H9 (cell line): Measurements from ENCODE around the gene KIF6. TPM values are rescaled to one million over a fixed set of nuclear protein-coding genes. Genes with fewer than 3 reads are reported as not detected.

Experiments
- DNase-seq: peaks from one replicate; pipeline ENCODE4 v3.0.0-alpha.2; 2017
- H2AFZ ChIP-seq: one replicate; pipeline ENCODE4 v1.6.1; 2013; ENCODE audit warnings: mild to moderate bottlenecking, low read length, control low read depth, moderate library complexity
- H2AK5ac ChIP-seq: 2 replicates; pipeline ENCODE4 v1.6.1; 2013; ENCODE audit warnings: low read length, control low read depth, mixed read lengths; ENCODE audit not compliant: insufficient read length
- H2BK120ac ChIP-seq: one replicate; pipeline ENCODE4 v1.6.1; 2013; ENCODE audit warnings: low read depth, mild to moderate bottlenecking, low read length, control low read depth, inconsistent platforms; ENCODE audit not compliant: poor library complexity, severe bottlenecking
- H2BK12ac ChIP-seq: 2 replicates; pipeline ENCODE4 v1.6.1; 2013; ENCODE audit warnings: low read length, control low read depth, mixed read lengths, low read depth; ENCODE audit not compliant: insufficient read length
- H2BK15ac ChIP-seq: 2 replicates; pipeline ENCODE4 v1.6.1; 2013; ENCODE audit warnings: low read depth, low read length, control low read depth
- H2BK20ac ChIP-seq: one replicate; pipeline ENCODE4 v1.6.1; 2013; ENCODE audit warnings: low read depth, mild to moderate bottlenecking, low read length, control low read depth, inconsistent platforms; ENCODE audit not compliant: poor library complexity, severe bottlenecking
- H2BK5ac ChIP-seq: 2 replicates; pipeline ENCODE4 v1.6.1; 2013; ENCODE audit warnings: low read length, control low read depth, mixed read lengths; ENCODE audit not compliant: insufficient read length
- H3K14ac ChIP-seq: 2 replicates; pipeline ENCODE4 v1.6.1; 2013; ENCODE audit warnings: low read length, control low read depth; ENCODE audit not compliant: insufficient read depth
- H3K18ac ChIP-seq: 2 replicates; pipeline ENCODE4 v1.6.1; 2013; ENCODE audit warnings: low read depth, mild to moderate bottlenecking, mixed read lengths, low read length, control low read depth; ENCODE audit not compliant: insufficient read length
- H3K23ac ChIP-seq: 2 replicates; pipeline ENCODE4 v1.6.1; 2013; ENCODE audit warnings: low read length, control low read depth, mixed read lengths, low read depth; ENCODE audit not compliant: insufficient read length
- H3K23me2 ChIP-seq: 2 replicates; pipeline ENCODE4 v1.6.1; 2013; ENCODE audit warnings: low read depth, mild to moderate bottlenecking, mixed read lengths, low read length, control low read depth; ENCODE audit not compliant: insufficient read length, poor library complexity, severe bottlenecking
- H3K27ac ChIP-seq: 2 replicates; pipeline ENCODE4 v1.5.1; 2013; ENCODE audit warnings: low read length, control low read depth, mixed read lengths, low read depth; ENCODE audit not compliant: insufficient read length
- H3K27me3 ChIP-seq: 2 replicates; pipeline ENCODE4 v1.6.1; 2013; ENCODE audit warnings: low read length, control low read depth, inconsistent platforms; ENCODE audit not compliant: insufficient read depth
- H3K4ac ChIP-seq: 2 replicates; pipeline ENCODE4 v1.6.1; 2013; ENCODE audit warnings: low read depth, mild to moderate bottlenecking, control low read depth, inconsistent platforms, low read length, moderate library complexity
- H3K4me1 ChIP-seq: 2 replicates; pipeline ENCODE4 v1.6.1; 2013; ENCODE audit warnings: low read length, control low read depth, inconsistent platforms; ENCODE audit not compliant: insufficient read depth
- H3K4me2 ChIP-seq: 2 replicates; pipeline ENCODE4 v1.6.1; 2013; ENCODE audit warnings: low read length, control low read depth, mixed read lengths; ENCODE audit not compliant: insufficient read length, insufficient read depth
- H3K56ac ChIP-seq: 2 replicates; pipeline ENCODE4 v1.6.1; 2013; ENCODE audit warnings: low read depth, mild to moderate bottlenecking, mixed read lengths, low read length, control low read depth; ENCODE audit not compliant: insufficient read length
- H3K79me1 ChIP-seq: 2 replicates; pipeline ENCODE4 v1.6.1; 2013; ENCODE audit warnings: low read depth, mild to moderate bottlenecking, moderate library complexity, low read length, control low read depth, inconsistent platforms; ENCODE audit not compliant: insufficient read depth, poor library complexity, severe bottlenecking
- H3K79me2 ChIP-seq: 2 replicates; pipeline ENCODE4 v1.6.1; 2013; ENCODE audit warnings: low read length, control low read depth, inconsistent platforms; ENCODE audit not compliant: insufficient read depth
- H3K9ac ChIP-seq: 2 replicates; pipeline ENCODE4 v1.6.1; 2013; ENCODE audit warnings: low read length, control low read depth, mixed read lengths; ENCODE audit not compliant: insufficient read length; ENCODE audit errors: extremely low read depth
- H3K9me3 ChIP-seq: one replicate; pipeline ENCODE4 v1.6.1; 2013; ENCODE audit warnings: low read depth, low read length, inconsistent platforms; ENCODE audit not compliant: control insufficient read depth
- H3T11ph ChIP-seq: one replicate; pipeline ENCODE4 v1.6.1; 2013; ENCODE audit warnings: mild to moderate bottlenecking, low read length, control low read depth, inconsistent platforms
- H4K20me1 ChIP-seq: one replicate; pipeline ENCODE4 v1.6.1; 2013; ENCODE audit not compliant: control insufficient read depth, insufficient read length, insufficient read depth
- H4K5ac ChIP-seq: 2 replicates; pipeline ENCODE4 v1.6.1; 2013; ENCODE audit warnings: low read depth, mild to moderate bottlenecking, mixed read lengths, low read length, control low read depth; ENCODE audit not compliant: insufficient read length
- H4K8ac ChIP-seq: replicated peaks from 2 replicates; pipeline ENCODE4 v1.6.1; 2013; ENCODE audit warnings: low read length, control low read depth, mixed read lengths, low read depth; ENCODE audit not compliant: insufficient read length
- H4K91ac ChIP-seq: 2 replicates; pipeline ENCODE4 v1.6.1; 2013; ENCODE audit warnings: low read depth, mild to moderate bottlenecking, moderate library complexity, mixed read lengths, low read length, control low read depth; ENCODE audit not compliant: insufficient read length
- H3K27ac Mint-ChIP-seq, 3 experiments: 2 replicates in 2 of 3; 3 replicates in 1 of 3; pipeline ENCODE4 v1.8.0; 2020 to 2021; ENCODE audit warnings: mixed read lengths in 3 of 3, mild to moderate bottlenecking in 1 of 3, moderate library complexity in 1 of 3
- H3K27me3 Mint-ChIP-seq: 2 replicates; pipeline ENCODE4 v1.8.0; 2021; ENCODE audit warnings: low read depth, mild to moderate bottlenecking, moderate library complexity, mixed read lengths
- H3K36me3 Mint-ChIP-seq, 3 experiments: 2 replicates in 2 of 3; 3 replicates in 1 of 3; pipeline ENCODE4 v1.8.0; 2020 to 2021; ENCODE audit warnings: low read depth in 3 of 3, mixed read lengths in 3 of 3; ENCODE audit not compliant: insufficient read depth in 1 of 3
- H3K4me1 Mint-ChIP-seq, 2 experiments: 2 replicates each; pipeline ENCODE4 v1.8.0; 2020; ENCODE audit warnings: mixed read lengths in 2 of 2
- H3K4me3 Mint-ChIP-seq, 2 experiments: 2 replicates in 1 of 2; 3 replicates in 1 of 2; pipeline ENCODE4 v1.8.0; 2020 to 2021; ENCODE audit warnings: mild to moderate bottlenecking in 2 of 2, mixed read lengths in 2 of 2, moderate library complexity in 1 of 2
- H3K9me3 Mint-ChIP-seq, 2 experiments: 2 replicates in 1 of 2; 3 replicates in 1 of 2; pipeline ENCODE4 v1.8.0; 2020; ENCODE audit warnings: mild to moderate bottlenecking in 2 of 2, mixed read lengths in 2 of 2, moderate library complexity in 1 of 2
- CTCF ChIP-seq: fragments of 200-600 bp; sonication (generic); conservative IDR thresholded peaks from 3 replicates; pipeline ENCODE4 v1.8.0; 2021; ENCODE audit warnings: antibody characterized with exemption, mild to moderate bottlenecking
- WGBS: extraction: QIAGEN DNeasy Blood & Tissue Kit; methylation state at CpG from one replicate; pipeline ENCODE4 v1.1.7; 2013; ENCODE audit warnings: missing lambda C conversion rate, low lambda C conversion rate, mixed read lengths; ENCODE audit not compliant: insufficient read length; ENCODE audit errors: extremely low coverage; 5-methylcytosine and 5-hydroxymethylcytosine counted together
- total RNA-seq: library from RNA; stranded (reverse); gene quantifications from 2 replicates; pipeline ENCODE4 v1.2.1, GENCODE V29; 2021

KIF6 gene
- total RNA-seq, 1 experiment from 2014 or later, result 0.63 TPM

- H3K56ac ChIP-seq, result no peak overlapping the region
- Mint-ChIP-seq H3K27me3 (no peaks in the 10 kb centered on the region; the same call in 1 of the 2 replicates), H3K9me3 (no peaks in the 10 kb centered on the region; a peak in 1 of 5 replicates), H3K4me3 (no peak overlapping the region), H3K27ac (no peak overlapping the region), H3K36me3 (no peaks in the 10 kb centered on the region), H3K4me1 (no peaks in the 10 kb centered on the region)
- no peaks in the 10 kb centered on the region; the same call in 1 of the 2 replicates for H3K4me1 ChIP-seq
- no peak overlapping the region for H2BK120ac ChIP-seq
- H4K5ac ChIP-seq, result no peak overlapping the region
- no peak overlapping the region for H3K4me2 ChIP-seq
- H2BK20ac ChIP-seq, result no peak overlapping the region
- no peak overlapping the region for H3K18ac ChIP-seq
- H3K79me1 ChIP-seq, result no peaks in the 10 kb centered on the region
- WGBS, result no CpG with 5 or more reads among the region's 5 CpGs
- no peak for TF ChIP-seq CTCF
- no peak overlapping the region for H4K8ac ChIP-seq
- no peak for DNase-seq
- H4K91ac ChIP-seq, result no peak overlapping the region
- H3K79me2 ChIP-seq, result no peaks in the 10 kb centered on the region
- H3K14ac ChIP-seq, result no peak overlapping the region; the same call in 1 of the 2 replicates
- no peaks in the 10 kb centered on the region for H4K20me1 ChIP-seq
- H2BK15ac ChIP-seq, result no peak overlapping the region
- H3K23me2 ChIP-seq, result no peaks in the 10 kb centered on the region
- H3K23ac ChIP-seq, result no peak overlapping the region
- no peak overlapping the region for H3T11ph ChIP-seq
- no peaks in the 10 kb centered on the region for H3K27me3 ChIP-seq
- H3K4ac ChIP-seq, result no peak overlapping the region
- H2BK12ac ChIP-seq, result no peak overlapping the region
- no peak overlapping the region for H2BK5ac ChIP-seq
- H2AFZ ChIP-seq, result no peak overlapping the region
- H3K27ac ChIP-seq, result no peak overlapping the region
- H3K9me3 ChIP-seq, result no peaks in the 10 kb centered on the region
- H2AK5ac ChIP-seq, result no peak overlapping the region
- no peak overlapping the region for H3K9ac ChIP-seq
Measured at GRCh38 chr6:39471954-39472659, 253.1 kb downstream of the KIF6 start.
